Naive thymus-derived CD4-positive, alpha-beta T cell (primary cell): ENCODE measurements around the gene BLTP1. TPM values are rescaled to one million over a fixed set of nuclear protein-coding genes. Genes with fewer than 3 reads are reported as not detected.

Experiments used
- ATAC-seq: fragments of 150-1000 bp; cut with Tn5 transposase; 2 replicates; pipeline ENCODE4 v1.10.0; 2021; ENCODE audit warnings: mild to moderate bottlenecking, moderate library complexity
- CTCF ChIA-PET: fragments of 350-600 bp; sonication (Branson Sonifier 250); formaldehyde crosslinking; loops from one replicate; lab custom pipeline; 2021; ENCODE audit warnings: antibody characterized with exemption; lab: Charles Lee
- POLR2A ChIA-PET: fragments of 350-600 bp; sonication (Branson Sonifier 250); formaldehyde crosslinking; loops from one replicate; lab custom pipeline; 2021; ENCODE audit warnings: antibody characterized with exemption, inconsistent platforms; lab: Charles Lee
- DNase-seq, 9 donors: peaks; one replicate each; pipeline versions ENCODE4 v3.0.0 to v3.0.0-alpha.2; 2020 to 2022; ENCODE audit warnings: mixed read lengths in 1 of 9
- H3K27ac ChIP-seq: one replicate; pipeline ENCODE4 v1.7.0; 2013; ENCODE audit warnings: mild to moderate bottlenecking, low read depth, low read length, moderate library complexity
- H3K27me3 ChIP-seq, 2 donors: one replicate each; pipeline ENCODE4 v1.7.0; 2013; ENCODE audit warnings: low read length in 2 of 2, mild to moderate bottlenecking in 2 of 2, moderate library complexity in 2 of 2; ENCODE audit not compliant: control insufficient read depth in 2 of 2, insufficient read depth in 2 of 2
- H3K36me3 ChIP-seq, 3 experiments: 1 replicate in 2 of 3; 2 replicates in 1 of 3; pipeline ENCODE4 v1.7.0; 2013; ENCODE audit warnings: low read length in 3 of 3, mild to moderate bottlenecking in 3 of 3, moderate library complexity in 1 of 3; ENCODE audit not compliant: insufficient read depth in 3 of 3, control insufficient read depth in 2 of 3
- H3K4me1 ChIP-seq, 2 donors: one replicate each; pipeline ENCODE4 v1.7.0; 2013; ENCODE audit warnings: low read length in 2 of 2, mild to moderate bottlenecking in 2 of 2, moderate library complexity in 1 of 2; ENCODE audit not compliant: control insufficient read depth in 2 of 2, insufficient read depth in 2 of 2
- H3K4me3 ChIP-seq: 2 replicates; pipeline ENCODE4 v1.7.0; 2013; ENCODE audit warnings: mild to moderate bottlenecking, low read length
- H3K9me3 ChIP-seq, 3 experiments: 1 replicate in 2 of 3; 2 replicates in 1 of 3; pipeline ENCODE4 v1.7.0; 2013; ENCODE audit warnings: low read length in 3 of 3; ENCODE audit not compliant: control insufficient read depth in 2 of 3
- H3K27ac Mint-ChIP-seq, 9 donors: one replicate each; pipeline ENCODE4 v1.8.0; 2020 to 2022; ENCODE audit warnings: mixed read lengths in 9 of 9, mild to moderate bottlenecking in 8 of 9, moderate library complexity in 5 of 9, inconsistent platforms in 2 of 9
- H3K27me3 Mint-ChIP-seq, 5 donors: one replicate each; pipeline ENCODE4 v1.8.0; 2021 to 2022; ENCODE audit warnings: mixed read lengths in 5 of 5, mild to moderate bottlenecking in 1 of 5
- H3K36me3 Mint-ChIP-seq, 5 donors: one replicate each; pipeline ENCODE4 v1.8.0; 2020 to 2022; ENCODE audit warnings: mixed read lengths in 5 of 5, mild to moderate bottlenecking in 3 of 5, inconsistent platforms in 1 of 5
- H3K4me1 Mint-ChIP-seq, 7 donors: one replicate each; pipeline ENCODE4 v1.8.0; 2020 to 2022; ENCODE audit warnings: mixed read lengths in 7 of 7, mild to moderate bottlenecking in 3 of 7, inconsistent platforms in 1 of 7
- H3K4me3 Mint-ChIP-seq, 10 donors: one replicate each; pipeline ENCODE4 v1.8.0; 2020 to 2022; ENCODE audit warnings: mild to moderate bottlenecking in 10 of 10, mixed read lengths in 10 of 10, moderate library complexity in 6 of 10, inconsistent platforms in 2 of 10
- H3K9me3 Mint-ChIP-seq, 11 donors: one replicate each; pipeline ENCODE4 v1.8.0; 2020 to 2022; ENCODE audit warnings: mixed read lengths in 11 of 11, mild to moderate bottlenecking in 4 of 11, inconsistent platforms in 1 of 11, moderate library complexity in 1 of 11
- intact Hi-C, 2 donors: fragments of 100-400 bp; cut with micrococcal nuclease; formaldehyde crosslinking; loops; one replicate each; pipeline ENCODE4 v1.15.1; 2023
- polyA plus RNA-seq, 2 donors: library from polyadenylated mRNA; unstranded; fragments of 300-500 nt; fragmentation: Illumina TruSeq; gene quantifications; one replicate each; pipeline ENCODE4 v1.2.3, GENCODE V29; 2021
- total RNA-seq, 6 experiments: library from RNA in 5 of 6; stranded (reverse) in 5 of 6; gene quantifications; 1 replicate in 5 of 6; 2 replicates in 1 of 6; pipeline ENCODE4 v1.2.3 and lab custom pipeline; 2021 to 2026

The BLTP1 gene
- total and polyA plus RNA-seq, 7 experiments from 2014 or later = 6.8 to 86.6 (median 63.7) TPM

- H3K9me3 Mint-ChIP-seq = no peaks in the 10 kb centered on the region
- peak in 1 of 9 donors; percentile 8 for DNase-seq
- POLR2A ChIA-PET = no interaction called here
- no peak overlapping the region for H3K4me3 ChIP-seq
- no peak overlapping the region for H3K27ac ChIP-seq
- H3K4me3 Mint-ChIP-seq = peak overlapping the region in 5 of 10 donors; percentile 6 to 46 (median 30)
- no peaks in the 10 kb centered on the region for H3K27me3 Mint-ChIP-seq
- CTCF ChIA-PET = no interaction called here
- no peaks in the 10 kb centered on the region for H3K27me3 ChIP-seq
- H3K36me3 ChIP-seq = peaks cover 0 to 7% (median 0%) of the 10 kb centered on the region in 3 experiments
- H3K9me3 ChIP-seq = no peaks in the 10 kb centered on the region
- peak; percentile 22 for ATAC-seq
- H3K27ac Mint-ChIP-seq = peak overlapping the region in 5 of 9 donors; percentile 5 to 63 (median 12)
- peaks cover 40 to 83% (median 64%) of the 10 kb centered on the region in 7 donors for H3K4me1 Mint-ChIP-seq
- intact Hi-C loops = loop anchor here in 1 of 2 donors (10.0 kb wide), 1 partner anchor 972 kb away; no protein-coding TSS in a partner anchor
- peaks cover 16 to 18% of the 10 kb centered on the region in 2 donors for H3K4me1 ChIP-seq
- H3K36me3 Mint-ChIP-seq = peaks cover 5 to 40% (median 30%) of the 10 kb centered on the region in 5 donors
Observed at GRCh38 chr4:122156819-122157218, 4.7 kb downstream of the BLTP1 start.

- Histone ChIP-seq H3K4me1 (no peaks in the 10 kb centered on the region), H3K27me3 (no peaks in the 10 kb centered on the region), H3K27ac (no peak overlapping the region), H3K9me3 (no peaks in the 10 kb centered on the region), H3K4me3 (no peak overlapping the region), H3K36me3 (no peaks in the 10 kb centered on the region)
- Mint-ChIP-seq H3K36me3 (peaks cover 0 to 22% (median 21%) of the 10 kb centered on the region in 5 donors), H3K27me3 (no peaks in the 10 kb centered on the region), H3K4me1 (peaks cover 20 to 74% (median 46%) of the 10 kb centered on the region in 7 donors), H3K9me3 (peaks cover 0 to 2% (median 0%) of the 10 kb centered on the region in 11 donors), H3K4me3 (no peak overlapping the region), H3K27ac (peak overlapping the region in 2 of 9 donors; percentile 32 to 68)
- ChIA-PET POLR2A (no interaction called here), CTCF (no interaction called here)
- ATAC-seq (no peak), DNase-seq (no peak)
- intact Hi-C loops = no loop called here
Observed at GRCh38 chr4:122163301-122163700, 11.2 kb downstream of the BLTP1 start.

GRCh38 chr4:122163767-122164166 is 11.6 kb downstream of the BLTP1 start:
- ChIA-PET CTCF (no interaction called here), POLR2A (no interaction called here)
- intact Hi-C loops = no loop called here
- Histone ChIP-seq H3K9me3 (no peaks in the 10 kb centered on the region), H3K4me1 (no peaks in the 10 kb centered on the region), H3K27ac (no peak overlapping the region), H3K27me3 (no peaks in the 10 kb centered on the region), H3K36me3 (no peaks in the 10 kb centered on the region), H3K4me3 (no peak overlapping the region)
- H3K9me3 Mint-ChIP-seq = peaks cover 0 to 2% (median 0%) of the 10 kb centered on the region in 11 donors
- peaks cover 20 to 72% (median 46%) of the 10 kb centered on the region in 7 donors for H3K4me1 Mint-ChIP-seq
- ATAC-seq = no peak
- H3K27me3 Mint-ChIP-seq = no peaks in the 10 kb centered on the region
- peaks cover 0 to 22% (median 21%) of the 10 kb centered on the region in 5 donors for H3K36me3 Mint-ChIP-seq
- no peak for DNase-seq
- peak overlapping the region in 1 of 9 donors; percentile 71 for H3K27ac Mint-ChIP-seq
- no peak overlapping the region for H3K4me3 Mint-ChIP-seq

DNA sequence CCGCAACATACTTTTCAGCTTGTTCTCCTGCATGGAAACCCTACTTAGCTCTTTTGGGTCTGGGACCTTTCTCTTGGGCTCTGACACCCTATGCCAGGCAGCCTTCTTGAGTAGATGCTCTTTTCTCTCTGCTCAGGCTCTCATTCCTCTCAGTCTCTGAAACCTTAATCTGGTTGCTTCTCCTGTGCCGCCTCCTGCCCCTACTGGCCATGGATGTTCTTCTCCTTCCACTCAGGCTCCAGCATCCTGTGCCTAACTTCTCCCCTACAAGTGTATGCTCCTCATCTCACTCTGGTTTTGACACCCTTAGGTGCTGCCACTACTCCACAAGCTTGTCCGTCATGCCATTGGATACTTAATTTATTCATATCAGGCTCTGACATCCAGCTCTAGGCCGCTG is 15.2 kb downstream of the BLTP1 start:
- Mint-ChIP-seq H3K27ac (peak overlapping the region in 2 of 9 donors; percentile 1 to 13), H3K36me3 (peaks cover 0 to 22% (median 17%) of the 10 kb centered on the region in 5 donors), H3K9me3 (peaks cover 0 to 2% (median 0%) of the 10 kb centered on the region in 11 donors), H3K27me3 (no peaks in the 10 kb centered on the region), H3K4me3 (no peak overlapping the region), H3K4me1 (peaks cover 20 to 58% (median 47%) of the 10 kb centered on the region in 7 donors)
- intact Hi-C loops = no loop called here
- CTCF ChIA-PET = no interaction called here
- no peak overlapping the region for H3K27ac ChIP-seq
- peaks cover 0 to 4% (median 0%) of the 10 kb centered on the region in 3 experiments for H3K36me3 ChIP-seq
- no peaks in the 10 kb centered on the region for H3K27me3 ChIP-seq
- no peaks in the 10 kb centered on the region for H3K9me3 ChIP-seq
- no peak for DNase-seq
- no peak for ATAC-seq
- H3K4me3 ChIP-seq = no peak overlapping the region
- H3K4me1 ChIP-seq = no peaks in the 10 kb centered on the region
- POLR2A ChIA-PET = interaction anchor here (1.1 kb wide), 1 partner anchor 24 kb away, joined by 3 read pairs; no protein-coding TSS in a partner anchor

DNA sequence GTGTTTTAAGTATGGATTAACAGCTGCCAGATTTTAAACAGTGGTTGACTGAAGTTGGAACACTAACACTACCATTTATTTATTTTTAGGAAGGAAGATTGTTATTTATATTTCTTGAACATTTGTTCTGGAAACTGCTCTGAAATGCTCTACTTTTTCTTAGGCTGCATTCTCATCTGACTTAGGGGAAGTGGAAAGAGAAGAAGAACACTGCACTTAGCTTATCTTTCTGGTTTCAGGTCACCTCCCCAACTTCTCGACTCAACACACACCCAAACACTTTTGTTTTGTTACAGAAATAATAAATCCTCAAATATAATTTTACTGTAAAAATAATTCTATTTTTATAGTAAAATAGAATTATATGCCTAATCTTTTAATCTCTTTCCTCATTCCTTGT is 18.6 kb downstream of the BLTP1 start:
- ChIA-PET POLR2A (no interaction called here), CTCF (no interaction called here)
- Mint-ChIP-seq H3K27me3 (no peaks in the 10 kb centered on the region), H3K27ac (no peak overlapping the region), H3K36me3 (peaks cover 0 to 30% (median 21%) of the 10 kb centered on the region in 5 donors), H3K4me1 (peaks cover 10 to 40% (median 33%) of the 10 kb centered on the region in 7 donors), H3K4me3 (no peak overlapping the region), H3K9me3 (peaks cover 0 to 2% (median 0%) of the 10 kb centered on the region in 11 donors)
- Histone ChIP-seq H3K4me1 (no peaks in the 10 kb centered on the region), H3K9me3 (no peaks in the 10 kb centered on the region), H3K4me3 (no peak overlapping the region), H3K36me3 (peaks cover 0 to 11% (median 0%) of the 10 kb centered on the region in 3 experiments), H3K27ac (no peak overlapping the region), H3K27me3 (no peaks in the 10 kb centered on the region)
- DNase-seq (no peak), ATAC-seq (no peak)
- intact Hi-C loops = no loop called here

DNA sequence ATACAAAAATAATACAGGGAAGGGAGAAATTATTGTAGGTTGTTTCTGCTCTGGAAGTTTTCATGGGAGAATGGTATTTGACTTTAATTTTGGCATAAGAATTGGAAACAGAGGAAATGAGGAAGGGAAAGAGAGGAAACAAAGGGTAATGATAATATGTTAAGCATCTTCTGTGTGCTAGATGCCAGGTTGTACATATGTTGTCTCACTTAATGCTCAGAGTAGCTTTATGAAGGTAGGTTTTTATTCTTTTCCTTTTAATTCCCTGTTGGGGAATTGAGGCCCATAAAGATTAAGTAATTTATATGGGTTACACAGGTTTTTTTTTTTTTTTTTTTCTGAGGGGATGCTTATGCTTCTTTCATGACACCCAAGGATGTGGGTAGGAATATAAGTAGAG is 19.2 kb downstream of the BLTP1 start:
- Mint-ChIP-seq H3K36me3 (peaks cover 0 to 30% (median 21%) of the 10 kb centered on the region in 5 donors), H3K27me3 (no peaks in the 10 kb centered on the region), H3K27ac (no peak overlapping the region), H3K4me1 (peaks cover 10 to 40% (median 33%) of the 10 kb centered on the region in 7 donors), H3K9me3 (peaks cover 0 to under 1% (median 0%) of the 10 kb centered on the region in 11 donors), H3K4me3 (no peak overlapping the region)
- Histone ChIP-seq H3K27me3 (no peaks in the 10 kb centered on the region), H3K27ac (no peak overlapping the region), H3K9me3 (no peaks in the 10 kb centered on the region), H3K36me3 (peaks cover 0 to 13% (median 0%) of the 10 kb centered on the region in 3 experiments), H3K4me3 (no peak overlapping the region), H3K4me1 (no peaks in the 10 kb centered on the region)
- ChIA-PET POLR2A (no interaction called here), CTCF (no interaction called here)
- ATAC-seq (no peak), DNase-seq (no peak)
- intact Hi-C loops = no loop called here

GRCh38 chr4:122172266-122172665 is 20.1 kb downstream of the BLTP1 start:
- intact Hi-C loops = no loop called here
- CTCF ChIA-PET = no interaction called here
- no peak for DNase-seq
- POLR2A ChIA-PET = interaction anchor here (1.0 to 1.3 kb wide), 2 partner anchors 17 to 19 kb away, joined by 3 read pairs; no protein-coding TSS in a partner anchor
- H3K9me3 Mint-ChIP-seq = no peaks in the 10 kb centered on the region
- no peak for ATAC-seq
- peaks cover 10 to 34% (median 25%) of the 10 kb centered on the region in 7 donors for H3K4me1 Mint-ChIP-seq
- peaks cover 7 to 35% (median 24%) of the 10 kb centered on the region in 5 donors for H3K36me3 Mint-ChIP-seq
- Histone ChIP-seq H3K27ac (no peak overlapping the region), H3K4me1 (no peaks in the 10 kb centered on the region), H3K9me3 (no peaks in the 10 kb centered on the region), H3K27me3 (no peaks in the 10 kb centered on the region), H3K4me3 (no peak overlapping the region), H3K36me3 (peaks cover 0 to 21% (median 0%) of the 10 kb centered on the region in 3 experiments)
- H3K27me3 Mint-ChIP-seq = no peaks in the 10 kb centered on the region
- H3K4me3 Mint-ChIP-seq = no peak overlapping the region
- H3K27ac Mint-ChIP-seq = no peak overlapping the region
